ENCODE data around the gene RBM41. TPM values are rescaled to one million over a fixed set of nuclear protein-coding genes. Genes with fewer than 3 reads are reported as not detected.

The RBM41 gene
- total and polyA plus RNA-seq, 2 donors (not counting 3 experiments of a cell fraction or from before 2014, with no cell fraction given) = 1.5 to 16.0 TPM

DNA sequence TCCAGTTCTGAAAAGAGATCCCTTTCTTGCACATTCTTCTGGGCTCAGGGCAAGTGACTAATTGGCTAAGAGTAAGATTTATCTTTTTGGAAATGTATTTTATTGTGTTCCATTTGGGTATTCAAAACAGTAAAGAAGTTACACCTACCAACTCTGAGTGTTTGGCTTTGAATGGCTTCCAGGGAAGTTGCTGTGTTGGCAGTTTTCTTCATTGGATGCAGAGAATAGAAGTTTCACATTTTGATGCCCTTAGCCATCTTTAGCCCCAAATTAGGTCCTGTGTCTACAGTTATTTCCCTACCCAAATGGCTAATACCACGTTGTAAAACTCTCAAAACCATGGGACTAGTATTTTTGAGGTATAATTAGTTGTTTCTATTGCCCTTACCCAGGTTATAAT is 88.9 kb downstream of the RBM41 start:
- no peak overlapping the region for H3K27ac ChIP-seq (ENCODE audit: insufficient read depth, low read depth, low read length)
- ChIA-PET POLR2A (no interaction called here), CTCF (no interaction called here)
- no peaks in the 10 kb centered on the region for H3K9me3 ChIP-seq (replicated peaks; ENCODE audit: control insufficient read depth, insufficient read depth, low read length)
- H3K9me1 ChIP-seq (replicated peaks; ENCODE audit: control insufficient read depth, extremely low read depth, insufficient read depth, low read length) = no peaks in the 10 kb centered on the region
- no peaks in the 10 kb centered on the region for H3K27me3 ChIP-seq (ENCODE audit: control insufficient read depth in 2 of 2, insufficient read depth in 2 of 2, low read length in 2 of 2)
- H2AFZ ChIP-seq (ENCODE audit: low read depth, low read length) = no peak overlapping the region
- no peak for TF ChIP-seq POLR2AphosphoS5 (IDR thresholded peaks at IDR 0.05; ENCODE audit: insufficient read depth, low read depth, low read length)
- TF ChIP-seq JUN (IDR thresholded peaks at IDR 0.05; ENCODE audit: borderline replicate concordance, insufficient read depth, insufficient read length, low read depth) = no peak
- TF ChIP-seq, protein P1, sequence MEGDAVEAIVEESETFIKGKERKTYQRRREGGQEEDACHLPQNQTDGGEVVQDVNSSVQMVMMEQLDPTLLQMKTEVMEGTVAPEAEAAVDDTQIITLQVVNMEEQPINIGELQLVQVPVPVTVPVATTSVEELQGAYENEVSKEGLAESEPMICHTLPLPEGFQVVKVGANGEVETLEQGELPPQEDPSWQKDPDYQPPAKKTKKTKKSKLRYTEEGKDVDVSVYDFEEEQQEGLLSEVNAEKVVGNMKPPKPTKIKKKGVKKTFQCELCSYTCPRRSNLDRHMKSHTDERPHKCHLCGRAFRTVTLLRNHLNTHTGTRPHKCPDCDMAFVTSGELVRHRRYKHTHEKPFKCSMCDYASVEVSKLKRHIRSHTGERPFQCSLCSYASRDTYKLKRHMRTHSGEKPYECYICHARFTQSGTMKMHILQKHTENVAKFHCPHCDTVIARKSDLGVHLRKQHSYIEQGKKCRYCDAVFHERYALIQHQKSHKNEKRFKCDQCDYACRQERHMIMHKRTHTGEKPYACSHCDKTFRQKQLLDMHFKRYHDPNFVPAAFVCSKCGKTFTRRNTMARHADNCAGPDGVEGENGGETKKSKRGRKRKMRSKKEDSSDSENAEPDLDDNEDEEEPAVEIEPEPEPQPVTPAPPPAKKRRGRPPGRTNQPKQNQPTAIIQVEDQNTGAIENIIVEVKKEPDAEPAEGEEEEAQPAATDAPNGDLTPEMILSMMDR (IDR thresholded peaks at IDR 0.05; ENCODE audit: extremely low read depth in 1 of 2, insufficient read depth in 1 of 2, low read depth in 1 of 2, low read length in 2 of 2) = no peak
- TF ChIP-seq EZH2 (IDR thresholded peaks at IDR 0.05; ENCODE audit: borderline replicate concordance, low read depth, low read length, severe bottlenecking) = no peak
- TF ChIP-seq MYC (IDR thresholded peaks at IDR 0.05; ENCODE audit: low read depth, low read length) = no peak
- TF ChIP-seq, protein P2, sequence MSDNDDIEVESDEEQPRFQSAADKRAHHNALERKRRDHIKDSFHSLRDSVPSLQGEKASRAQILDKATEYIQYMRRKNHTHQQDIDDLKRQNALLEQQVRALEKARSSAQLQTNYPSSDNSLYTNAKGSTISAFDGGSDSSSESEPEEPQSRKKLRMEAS (IDR thresholded peaks at IDR 0.05; ENCODE audit: insufficient read depth, insufficient read length) = no peak
- DNase-seq (ENCODE audit: low read depth, low spot score) = no peak
- intact Hi-C loops (cut with micrococcal nuclease) = loop anchor here (1.0 to 10.0 kb wide), 3 partner anchors 135 to 973 kb away; no protein-coding TSS in a partner anchor
- no peak overlapping the region for H3K9ac ChIP-seq (replicated peaks; ENCODE audit: extremely low read depth, insufficient read depth, low read length)
- FAIRE-seq = no peak
- no TSS peak for BruUV-seq (replicated peaks)
- no peaks in the 10 kb centered on the region for H3K79me2 ChIP-seq (ENCODE audit: control insufficient read depth, insufficient read depth, low read length)
- H3K4me1 ChIP-seq (ENCODE audit: control insufficient read depth, extremely low read depth, insufficient read depth, low read length) = no peaks in the 10 kb centered on the region
- no peak overlapping the region for H3K4me3 ChIP-seq (replicated peaks in 1 of 3; ENCODE audit: insufficient read depth in 1 of 3, low read depth in 1 of 3, low read length in 3 of 3)
- no peak overlapping the region for H3K4me2 ChIP-seq (ENCODE audit: insufficient read depth, low read length)
- H3K36me3 ChIP-seq (ENCODE audit: control insufficient read depth in 2 of 2, extremely low read depth in 1 of 2, insufficient read depth in 2 of 2, low read length in 2 of 2) = no peaks in the 10 kb centered on the region
- no peaks in the 10 kb centered on the region for H4K20me1 ChIP-seq (replicated peaks; ENCODE audit: control insufficient read depth, extremely low read depth, insufficient read depth, low read length)
- dilution Hi-C loops (cut with MboI; ENCODE audit: extremely low pct_ligation_motif_present, low sequenced_read_pairs) = no loop called here
